OCI-LY3 (cell line): ENCODE measurements around the gene MAD1L1.

Experiments
- H2AFZ ChIP-seq: fragments of 200-600, 300-600 bp; shearing (Covaris generic); 2 replicates; pipeline ENCODE4 v1.6.0; 2014; ENCODE audit warnings: antibody characterized with exemption, low read depth, low read length
- H3K27ac ChIP-seq: fragments of 200-600, 300-600 bp; sonication (generic); 2 replicates; pipeline ENCODE4 v1.5.1; 2014; ENCODE audit warnings: mild to moderate bottlenecking, low read length, moderate library complexity, mixed read lengths
- H3K27me3 ChIP-seq: fragments of 200-600, 300-600 bp; sonication (generic); 2 replicates; pipeline ENCODE4 v1.6.1; 2014; ENCODE audit warnings: low read depth, low read length, mixed read lengths
- H3K36me3 ChIP-seq: fragments of 200-600, 300-600 bp; sonication (generic); replicated peaks from 2 replicates; pipeline ENCODE3; 2014; ENCODE audit warnings: low read depth, low read length, mixed read lengths
- H3K4me1 ChIP-seq: fragments of 300-600, 200-600 bp; sonication (generic); 2 replicates; pipeline ENCODE4 v1.6.1; 2014; ENCODE audit warnings: low read length, mixed read lengths
- H3K4me2 ChIP-seq: fragments of 200-600, 300-600 bp; sonication (generic); 2 replicates; pipeline ENCODE4 v1.6.1; 2014; ENCODE audit warnings: low read length, mixed read lengths
- H3K4me3 ChIP-seq: fragments of 300-600, 200-600 bp; sonication (generic); 2 replicates; pipeline ENCODE4 v1.5.1; 2014; ENCODE audit warnings: antibody characterized with exemption, mild to moderate bottlenecking, low read length, moderate library complexity
- H3K79me2 ChIP-seq: fragments of 300-600, 200-600 bp; shearing (Covaris generic); 2 replicates; pipeline ENCODE4 v1.6.1; 2014; ENCODE audit warnings: mild to moderate bottlenecking, low read length, mixed read lengths
- H3K9ac ChIP-seq: fragments of 300-600, 200-600 bp; shearing (Covaris generic); 2 replicates; pipeline ENCODE4 v1.6.0; 2014; ENCODE audit warnings: mild to moderate bottlenecking, low read length, moderate library complexity
- H3K9me3 ChIP-seq: fragments of 200-600, 300-600 bp; shearing (Covaris generic); 2 replicates; pipeline ENCODE4 v1.6.1; 2014; ENCODE audit warnings: low read length, mixed read lengths; ENCODE audit not compliant: insufficient read depth
- H4K20me1 ChIP-seq: fragments of 200-600, 300-600 bp; sonication (generic); 2 replicates; pipeline ENCODE4 v1.6.1; 2016; ENCODE audit warnings: low read length, mixed read lengths; ENCODE audit not compliant: insufficient read depth
- CTCF ChIP-seq: fragments of 200-600, 300-600 bp; sonication (generic); IDR thresholded peaks from 2 replicates; pipeline ENCODE4 v1.5.1; 2014; ENCODE audit warnings: antibody characterized with exemption, low read length, low read depth
- EZH2phosphoT487 ChIP-seq: fragments of 200-600 bp; shearing (Covaris generic); IDR thresholded peaks from 2 replicates; pipeline ENCODE4 v1.6.1; 2018; ENCODE audit warnings: antibody characterized with exemption, mixed run types, low read depth

MAD1L1 gene

GRCh38 chr7:2081526-2082135 lies 151.1 kb downstream of the MAD1L1 start:
- Histone ChIP-seq H3K27me3 (no peaks in the 10 kb centered on the region), H3K79me2 (no peaks in the 10 kb centered on the region), H3K4me2 (no peak overlapping the region), H3K4me3 (no peak overlapping the region), H3K36me3 (no peaks in the 10 kb centered on the region), H3K9me3 (no peaks in the 10 kb centered on the region), H3K4me1 (no peaks in the 10 kb centered on the region), H4K20me1 (no peaks in the 10 kb centered on the region), H2AFZ (no peak overlapping the region), H3K27ac (no peak overlapping the region), H3K9ac (no peak overlapping the region)
- TF ChIP-seq EZH2phosphoT487 = no peak
- TF ChIP-seq CTCF = no peak

- no peak for TF ChIP-seq EZH2phosphoT487
- no peak for TF ChIP-seq CTCF
- Histone ChIP-seq H3K9me3 (no peaks in the 10 kb centered on the region), H4K20me1 (no peaks in the 10 kb centered on the region), H3K36me3 (no peaks in the 10 kb centered on the region), H2AFZ (no peak overlapping the region), H3K27me3 (no peaks in the 10 kb centered on the region), H3K9ac (no peak overlapping the region), H3K4me1 (no peaks in the 10 kb centered on the region), H3K27ac (no peak overlapping the region), H3K4me3 (no peak overlapping the region), H3K4me2 (no peak overlapping the region), H3K79me2 (no peaks in the 10 kb centered on the region)
Observed at GRCh38 chr7:2080477-2080876, 152.3 kb downstream of the MAD1L1 start.

GRCh38 chr7:2080060-2080387 lies 152.7 kb downstream of the MAD1L1 start:
- Histone ChIP-seq H3K9ac (no peak overlapping the region), H2AFZ (no peak overlapping the region), H3K79me2 (no peaks in the 10 kb centered on the region), H3K27me3 (no peaks in the 10 kb centered on the region), H3K4me3 (no peak overlapping the region), H3K9me3 (no peaks in the 10 kb centered on the region), H3K4me1 (no peaks in the 10 kb centered on the region), H3K27ac (no peak overlapping the region), H3K36me3 (no peaks in the 10 kb centered on the region), H3K4me2 (no peak overlapping the region), H4K20me1 (no peaks in the 10 kb centered on the region)
- no peak for TF ChIP-seq EZH2phosphoT487
- TF ChIP-seq CTCF = no peak

GRCh38 chr7:2079332-2080059 lies 153.2 kb downstream of the MAD1L1 start:
- H4K20me1 ChIP-seq = no peaks in the 10 kb centered on the region

More at GRCh38 chr7:2079332-2080059, 153.2 kb downstream of the MAD1L1 start:
- Histone ChIP-seq H3K4me1 (no peaks in the 10 kb centered on the region), H3K4me2 (no peak overlapping the region), H3K9ac (no peak overlapping the region), H2AFZ (no peak overlapping the region), H3K36me3 (no peaks in the 10 kb centered on the region), H3K79me2 (no peaks in the 10 kb centered on the region), H3K27me3 (no peaks in the 10 kb centered on the region), H3K9me3 (no peaks in the 10 kb centered on the region), H3K4me3 (no peak overlapping the region), H3K27ac (no peak overlapping the region)
- TF ChIP-seq CTCF (no peak), EZH2phosphoT487 (no peak)
